Measurements from ENCODE around the gene TBX1. TPM values are rescaled to one million over a fixed set of nuclear protein-coding genes. Genes with fewer than 3 reads are reported as not detected.

TBX1 gene
- total and polyA plus RNA-seq, 8 donors, result 0.43 to 1.1 (median 0.68) TPM; not detected in 4

DNA sequence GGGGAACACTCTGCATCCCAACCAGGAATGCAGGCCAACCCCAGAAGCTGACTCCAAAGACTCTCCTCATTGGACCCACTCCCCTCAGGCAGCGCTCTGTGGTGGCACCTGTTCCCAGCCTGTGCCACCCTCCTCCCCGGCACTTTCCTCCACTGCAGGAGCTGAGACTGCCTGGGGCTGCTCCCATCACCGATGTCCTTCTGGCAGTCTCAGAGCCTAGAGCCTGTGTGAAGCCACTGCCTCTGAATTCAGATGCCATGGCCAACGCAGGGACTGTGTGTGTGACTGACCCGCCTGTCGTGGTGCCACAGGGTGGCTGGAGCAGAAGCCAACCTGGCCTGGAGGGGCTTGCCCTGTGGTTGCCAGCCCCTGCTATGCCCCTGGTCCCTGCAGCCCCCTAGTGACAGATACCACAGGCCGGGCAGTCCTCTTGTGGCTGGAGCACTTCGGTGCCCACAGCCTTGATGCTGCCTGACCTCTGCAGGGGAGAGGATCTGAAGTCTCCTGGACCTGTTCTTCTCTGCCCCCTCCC lies 43.2 kb downstream of the TBX1 start:
- Histone ChIP-seq H3K4me1 (peaks cover 7 to 17% (median 14%) of the 10 kb centered on the region in 4 donors), H3K36me3 (peaks cover 4 to 25% (median 16%) of the 10 kb centered on the region in 4 donors), H3K9me3 (no peaks in the 10 kb centered on the region), H3K27me3 (no peaks in the 10 kb centered on the region), H3K4me3 (no peak overlapping the region), H3K27ac (no peak overlapping the region)
- intact Hi-C loops (cut with DNase I; ENCODE audit: low total_unique reads), result no loop called here
- DNase-seq, result no peak
- no peak for TF ChIP-seq POLR2A (IDR thresholded peaks at IDR 0.05)
- TF ChIP-seq, protein P1, sequence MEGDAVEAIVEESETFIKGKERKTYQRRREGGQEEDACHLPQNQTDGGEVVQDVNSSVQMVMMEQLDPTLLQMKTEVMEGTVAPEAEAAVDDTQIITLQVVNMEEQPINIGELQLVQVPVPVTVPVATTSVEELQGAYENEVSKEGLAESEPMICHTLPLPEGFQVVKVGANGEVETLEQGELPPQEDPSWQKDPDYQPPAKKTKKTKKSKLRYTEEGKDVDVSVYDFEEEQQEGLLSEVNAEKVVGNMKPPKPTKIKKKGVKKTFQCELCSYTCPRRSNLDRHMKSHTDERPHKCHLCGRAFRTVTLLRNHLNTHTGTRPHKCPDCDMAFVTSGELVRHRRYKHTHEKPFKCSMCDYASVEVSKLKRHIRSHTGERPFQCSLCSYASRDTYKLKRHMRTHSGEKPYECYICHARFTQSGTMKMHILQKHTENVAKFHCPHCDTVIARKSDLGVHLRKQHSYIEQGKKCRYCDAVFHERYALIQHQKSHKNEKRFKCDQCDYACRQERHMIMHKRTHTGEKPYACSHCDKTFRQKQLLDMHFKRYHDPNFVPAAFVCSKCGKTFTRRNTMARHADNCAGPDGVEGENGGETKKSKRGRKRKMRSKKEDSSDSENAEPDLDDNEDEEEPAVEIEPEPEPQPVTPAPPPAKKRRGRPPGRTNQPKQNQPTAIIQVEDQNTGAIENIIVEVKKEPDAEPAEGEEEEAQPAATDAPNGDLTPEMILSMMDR (IDR thresholded peaks at IDR 0.05), result no peak
- no peak for TF ChIP-seq POLR2AphosphoS5 (IDR thresholded peaks at IDR 0.05)
- no peak for TF ChIP-seq EP300 (IDR thresholded peaks at IDR 0.05)
- WGBS, 5 donors, result 94 to 100% (median 97%) methylated on average over 3 to 8 of the region's 8 CpGs

DNA sequence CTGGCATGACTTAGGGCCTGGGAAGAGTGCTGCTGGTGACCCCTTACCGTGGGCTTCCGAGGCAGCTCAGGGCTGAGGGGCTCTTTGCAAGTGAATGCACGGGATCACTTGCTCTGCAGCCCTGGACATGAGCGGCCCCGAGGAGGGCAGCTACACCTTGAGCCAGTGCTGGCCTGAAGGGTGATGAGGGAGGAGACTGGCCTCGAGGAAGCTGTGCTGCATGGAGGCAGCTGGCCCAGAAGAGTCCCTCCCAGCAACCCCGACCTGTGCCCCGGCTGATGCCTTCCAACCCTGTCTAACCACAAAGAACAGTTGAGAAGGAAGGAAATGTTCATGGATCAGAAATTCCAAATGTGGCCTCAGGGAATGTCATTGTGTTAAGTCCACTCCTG lies 45.2 kb downstream of the TBX1 start:
- TF ChIP-seq, protein P1 (IDR thresholded peaks at IDR 0.05), result no peak
- TF ChIP-seq EP300 (IDR thresholded peaks at IDR 0.05) (no peak), POLR2AphosphoS5 (IDR thresholded peaks at IDR 0.05) (no peak), POLR2A (IDR thresholded peaks at IDR 0.05) (no peak)
- Histone ChIP-seq H3K36me3 (peaks cover 4 to 15% (median 8%) of the 10 kb centered on the region in 4 donors), H3K4me1 (peaks cover 7 to 17% (median 14%) of the 10 kb centered on the region in 4 donors), H3K4me3 (no peak overlapping the region), H3K27me3 (no peaks in the 10 kb centered on the region), H3K27ac (no peak overlapping the region), H3K9me3 (no peaks in the 10 kb centered on the region)
- intact Hi-C loops (cut with DNase I; ENCODE audit: low total_unique reads), result no loop called here
- WGBS, 5 donors, result 73 to 82% (median 77%) methylated on average over 7 to 8 of the region's 8 CpGs
- DNase-seq, result no peak

DNA sequence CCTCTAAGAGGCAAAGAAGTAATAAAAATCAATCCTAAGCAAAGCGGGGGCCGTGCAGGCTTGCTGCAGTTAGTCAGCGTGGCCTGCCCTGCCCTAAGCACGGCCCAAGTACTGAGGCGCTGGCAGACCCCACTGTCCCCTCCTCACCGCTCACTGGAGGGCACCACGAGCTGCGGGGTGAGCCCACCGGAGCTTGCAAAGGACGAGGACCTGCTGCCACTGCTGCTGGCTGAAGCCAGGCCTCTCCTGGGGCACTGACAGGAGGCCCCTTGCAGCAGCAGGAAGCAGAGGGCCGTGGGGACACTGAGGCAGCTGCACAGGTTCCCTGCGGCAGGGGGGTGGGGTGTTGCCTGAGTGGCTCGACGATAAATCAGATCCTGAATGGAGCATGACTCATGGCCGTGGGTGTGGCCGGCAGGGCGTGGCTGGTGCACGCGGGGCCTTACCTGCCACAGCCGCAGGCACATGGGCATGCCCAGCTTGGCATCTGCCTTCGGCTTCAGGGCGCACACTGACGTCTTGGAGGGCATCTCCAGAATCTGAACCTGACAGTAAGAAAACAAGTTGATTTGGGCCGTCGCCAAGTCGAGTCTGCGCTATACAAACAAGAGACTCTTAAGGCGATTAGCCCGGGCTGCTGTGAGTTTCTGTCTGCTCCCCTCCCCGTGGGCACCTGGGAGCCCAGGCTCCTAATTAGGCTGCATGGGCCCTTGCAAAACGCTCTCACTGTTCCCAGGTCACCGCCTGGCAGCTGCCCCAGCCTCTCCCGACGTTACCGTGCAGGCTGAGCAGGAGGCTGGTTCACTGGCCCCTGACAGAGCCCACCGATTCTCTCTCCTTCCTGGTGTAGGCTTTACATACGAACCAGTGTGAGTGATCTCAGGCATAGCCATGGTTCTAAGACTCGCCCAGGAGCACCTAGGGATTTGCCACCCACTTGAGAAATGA lies 45.9 kb downstream of the TBX1 start:
- intact Hi-C loops (cut with DNase I; ENCODE audit: low total_unique reads), result no loop called here
- Histone ChIP-seq H3K9me3 (no peaks in the 10 kb centered on the region), H3K4me1 (peaks cover 7 to 17% (median 14%) of the 10 kb centered on the region in 4 donors), H3K4me3 (no peak overlapping the region), H3K36me3 (peaks cover 4 to 15% (median 8%) of the 10 kb centered on the region in 4 donors), H3K27me3 (no peaks in the 10 kb centered on the region), H3K27ac (no peak overlapping the region)
- no peak for TF ChIP-seq EP300 (IDR thresholded peaks at IDR 0.05)
- peak in 1 of 3 donors; percentile 50 for TF ChIP-seq POLR2AphosphoS5 (IDR thresholded peaks at IDR 0.05)
- TF ChIP-seq POLR2A (IDR thresholded peaks at IDR 0.05), result no peak
- peak; percentile 86 to 90 for DNase-seq
- WGBS, 5 donors, result 35 to 61% (median 38%) methylated on average over 23 to 38 of the region's 38 CpGs

DNA sequence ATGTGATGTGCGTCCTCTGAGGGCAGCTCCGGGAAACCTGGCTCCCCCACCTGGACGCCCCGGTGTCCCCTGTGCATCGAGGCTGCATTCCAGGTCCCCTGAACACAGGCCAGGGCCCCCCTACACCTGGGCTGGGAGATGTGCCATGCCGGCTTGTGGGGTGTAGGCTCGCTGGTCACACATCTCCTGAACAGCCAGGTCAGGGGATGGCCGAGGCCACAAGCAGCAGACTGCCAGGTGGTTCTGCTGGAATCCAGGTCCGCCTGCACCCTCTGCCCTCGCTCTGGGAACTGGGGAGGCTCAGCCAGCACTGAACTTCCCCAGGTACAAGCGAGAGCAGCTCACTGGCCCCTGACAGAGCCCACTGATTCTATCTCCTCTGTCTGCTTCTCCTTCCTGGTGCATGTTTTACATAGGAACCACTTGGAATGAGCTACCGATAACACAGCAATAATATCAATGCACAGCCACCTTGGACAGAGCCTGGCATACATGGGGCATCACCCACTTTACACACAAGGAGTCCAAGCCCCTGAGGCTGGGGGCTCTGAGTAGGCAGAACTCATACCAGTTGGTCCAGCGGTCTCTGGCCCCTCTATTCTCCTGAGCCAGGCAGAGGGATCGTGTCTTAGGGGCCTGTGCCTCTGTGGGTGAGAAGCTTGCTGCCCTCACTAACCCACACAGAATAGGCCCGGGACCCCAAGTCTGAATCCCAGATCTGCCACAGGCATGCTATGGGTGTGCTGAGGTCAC lies 46.8 kb downstream of the TBX1 start:
- Histone ChIP-seq H3K27ac (no peak overlapping the region), H3K4me1 (peaks cover 7 to 17% (median 14%) of the 10 kb centered on the region in 4 donors), H3K36me3 (peaks cover 0 to 13% (median 12%) of the 10 kb centered on the region in 4 donors), H3K27me3 (no peaks in the 10 kb centered on the region), H3K4me3 (no peak overlapping the region), H3K9me3 (no peaks in the 10 kb centered on the region)
- intact Hi-C loops (cut with DNase I; ENCODE audit: low total_unique reads), result no loop called here
- no peak for DNase-seq
- 88 to 94% (median 88%) methylated on average over 7 to 15 of the region's 15 CpGs for WGBS, 5 donors
- no peak for TF ChIP-seq POLR2A (IDR thresholded peaks at IDR 0.05)
- TF ChIP-seq POLR2AphosphoS5 (IDR thresholded peaks at IDR 0.05), result no peak
- TF ChIP-seq, protein P1 (IDR thresholded peaks at IDR 0.05), result no peak
- TF ChIP-seq EP300 (IDR thresholded peaks at IDR 0.05), result no peak

All from stomach (tissue), 9 donors.